ENCODE measurements around the gene KIF5A.

DNA sequence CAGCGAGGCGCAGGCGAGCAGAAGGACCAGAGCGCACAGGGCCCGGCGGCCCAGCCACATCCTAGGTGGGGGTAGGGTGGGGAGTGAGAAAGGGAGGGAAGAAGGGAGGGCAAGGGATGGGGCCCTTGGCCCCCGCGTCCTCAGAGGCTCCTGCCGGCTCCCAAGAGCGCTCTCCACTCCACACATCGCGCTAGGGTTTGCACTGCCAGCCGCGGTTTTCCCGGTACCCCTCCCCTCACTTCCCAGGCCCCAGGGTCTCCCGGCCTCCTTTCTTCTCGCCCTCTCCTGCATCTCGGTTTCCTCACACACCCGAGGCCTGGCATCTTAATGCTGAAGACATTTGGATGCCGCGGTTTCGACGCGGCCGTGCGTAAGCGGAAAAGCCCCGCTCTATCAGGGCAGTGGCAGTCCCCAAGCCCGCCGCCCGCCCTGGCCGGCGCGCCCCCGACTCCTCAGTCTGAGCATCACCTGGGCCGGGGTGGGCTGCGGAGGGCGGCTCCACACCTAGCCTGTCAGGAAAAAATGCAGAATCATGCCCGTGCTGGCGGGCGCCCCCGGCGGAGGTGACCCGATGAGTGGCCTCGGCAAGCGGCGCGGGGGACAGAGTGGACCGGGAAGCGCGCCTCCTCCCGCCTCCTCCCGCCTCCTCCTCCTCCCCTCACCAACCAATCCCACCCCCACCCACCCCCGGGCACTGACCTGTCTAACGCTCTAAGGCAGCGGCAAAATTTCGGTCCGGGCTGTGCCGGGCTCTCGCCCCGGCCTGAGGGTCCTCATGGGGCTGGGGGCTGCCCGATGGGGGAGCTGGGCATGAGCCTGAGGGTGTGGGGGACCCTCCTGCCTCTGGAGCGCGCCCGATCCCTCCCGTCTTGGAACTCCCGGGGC lies 82.5 kb downstream of the KIF5A start:
- TF ChIP-seq, protein P1, sequence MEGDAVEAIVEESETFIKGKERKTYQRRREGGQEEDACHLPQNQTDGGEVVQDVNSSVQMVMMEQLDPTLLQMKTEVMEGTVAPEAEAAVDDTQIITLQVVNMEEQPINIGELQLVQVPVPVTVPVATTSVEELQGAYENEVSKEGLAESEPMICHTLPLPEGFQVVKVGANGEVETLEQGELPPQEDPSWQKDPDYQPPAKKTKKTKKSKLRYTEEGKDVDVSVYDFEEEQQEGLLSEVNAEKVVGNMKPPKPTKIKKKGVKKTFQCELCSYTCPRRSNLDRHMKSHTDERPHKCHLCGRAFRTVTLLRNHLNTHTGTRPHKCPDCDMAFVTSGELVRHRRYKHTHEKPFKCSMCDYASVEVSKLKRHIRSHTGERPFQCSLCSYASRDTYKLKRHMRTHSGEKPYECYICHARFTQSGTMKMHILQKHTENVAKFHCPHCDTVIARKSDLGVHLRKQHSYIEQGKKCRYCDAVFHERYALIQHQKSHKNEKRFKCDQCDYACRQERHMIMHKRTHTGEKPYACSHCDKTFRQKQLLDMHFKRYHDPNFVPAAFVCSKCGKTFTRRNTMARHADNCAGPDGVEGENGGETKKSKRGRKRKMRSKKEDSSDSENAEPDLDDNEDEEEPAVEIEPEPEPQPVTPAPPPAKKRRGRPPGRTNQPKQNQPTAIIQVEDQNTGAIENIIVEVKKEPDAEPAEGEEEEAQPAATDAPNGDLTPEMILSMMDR (IDR thresholded peaks at IDR 0.05): no peak
- TF ChIP-seq POLR2A (IDR thresholded peaks at IDR 0.05): no peak
